ENCODE data around the gene RPAP3.
"Not testable (repeated sequence)": the region's sequence is repeated elsewhere in the genome, so short reads cannot be mapped to it uniquely, and the experiment has no call there.

The RPAP3 gene

GRCh38 chr12:47667935-47668334, 37.9 kb downstream of the RPAP3 start:
- DNase-seq = not testable (repeated sequence)

GRCh38 chr12:47652521-47653234, 53.2 kb downstream of the RPAP3 start:
- peak; percentile 73 for DNase-seq

GRCh38 chr12:47651368-47652254, 54.2 kb downstream of the RPAP3 start:
- DNase-seq = peak; percentile 92

- DNase-seq = peak; percentile 20
Observed at GRCh38 chr12:47650469-47650868, 55.4 kb downstream of the RPAP3 start.

GRCh38 chr12:47649381-47649780, 56.4 kb downstream of the RPAP3 start:
- no peak for DNase-seq

- no peak for DNase-seq
Observed at GRCh38 chr12:47648056-47648579, 57.7 kb downstream of the RPAP3 start.

GRCh38 chr12:47642310-47642709, 63.5 kb downstream of the RPAP3 start:
- not testable (repeated sequence) for DNase-seq

GRCh38 chr12:47636908-47637780, 68.7 kb downstream of the RPAP3 start:
- DNase-seq = peak; percentile 61

- DNase-seq = not testable (repeated sequence)
Observed at GRCh38 chr12:47635770-47636169, 70.1 kb downstream of the RPAP3 start.

GRCh38 chr12:47634127-47634526, 71.7 kb downstream of the RPAP3 start:
- DNase-seq = no peak

- no peak for DNase-seq
Observed at GRCh38 chr12:47621960-47622359, 83.9 kb downstream of the RPAP3 start.

- no peak for DNase-seq
Observed at GRCh38 chr12:47617476-47617875, 88.4 kb downstream of the RPAP3 start.

- peak; percentile 18 for DNase-seq
Observed at GRCh38 chr12:47616440-47616839, 89.4 kb downstream of the RPAP3 start.

GRCh38 chr12:47615711-47616110, 90.1 kb downstream of the RPAP3 start:
- peak; percentile 80 for DNase-seq

GRCh38 chr12:47614521-47614920, 91.3 kb downstream of the RPAP3 start:
- DNase-seq = no peak

- DNase-seq = no peak
Observed at GRCh38 chr12:47612953-47613352, 92.9 kb downstream of the RPAP3 start.

- DNase-seq = no peak
Observed at GRCh38 chr12:47611906-47612305, 93.9 kb downstream of the RPAP3 start.

Data from hematopoietic multipotent progenitor cell treated with erythropoietin and hydrocortisone succinate and interleukin-3 and kit ligand, for 4 days (in vitro differentiated cells).